ENCODE measurements around the gene SNX19.
A peak's percentile ranks its signal among the peaks of the same experiment; 100 is the strongest.

The SNX19 gene

DNA sequence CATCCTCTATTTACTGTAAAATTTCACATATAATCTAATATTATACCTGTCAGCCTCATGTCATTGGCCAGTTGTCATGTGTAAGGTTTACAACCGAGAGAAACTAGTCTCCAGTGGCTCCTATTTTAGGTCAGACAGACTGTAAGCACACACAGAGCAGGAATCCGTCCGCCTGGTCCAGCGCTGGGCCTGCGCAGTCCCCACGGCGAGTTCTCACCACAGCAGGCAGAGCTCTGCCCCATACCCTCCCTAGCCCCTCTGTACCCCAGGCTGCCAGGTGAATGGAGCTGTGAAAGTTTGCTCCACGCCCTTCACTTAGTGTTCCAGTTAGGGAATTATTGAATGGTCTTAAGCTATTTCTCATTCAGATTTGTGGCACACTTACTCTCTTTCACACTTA lies 63.7 kb downstream of the SNX19 start:
- TF ChIP-seq, protein P1, sequence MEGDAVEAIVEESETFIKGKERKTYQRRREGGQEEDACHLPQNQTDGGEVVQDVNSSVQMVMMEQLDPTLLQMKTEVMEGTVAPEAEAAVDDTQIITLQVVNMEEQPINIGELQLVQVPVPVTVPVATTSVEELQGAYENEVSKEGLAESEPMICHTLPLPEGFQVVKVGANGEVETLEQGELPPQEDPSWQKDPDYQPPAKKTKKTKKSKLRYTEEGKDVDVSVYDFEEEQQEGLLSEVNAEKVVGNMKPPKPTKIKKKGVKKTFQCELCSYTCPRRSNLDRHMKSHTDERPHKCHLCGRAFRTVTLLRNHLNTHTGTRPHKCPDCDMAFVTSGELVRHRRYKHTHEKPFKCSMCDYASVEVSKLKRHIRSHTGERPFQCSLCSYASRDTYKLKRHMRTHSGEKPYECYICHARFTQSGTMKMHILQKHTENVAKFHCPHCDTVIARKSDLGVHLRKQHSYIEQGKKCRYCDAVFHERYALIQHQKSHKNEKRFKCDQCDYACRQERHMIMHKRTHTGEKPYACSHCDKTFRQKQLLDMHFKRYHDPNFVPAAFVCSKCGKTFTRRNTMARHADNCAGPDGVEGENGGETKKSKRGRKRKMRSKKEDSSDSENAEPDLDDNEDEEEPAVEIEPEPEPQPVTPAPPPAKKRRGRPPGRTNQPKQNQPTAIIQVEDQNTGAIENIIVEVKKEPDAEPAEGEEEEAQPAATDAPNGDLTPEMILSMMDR (conservative IDR thresholded peaks at IDR 0.05), result no peak
- no peak overlapping the region for H3K27ac ChIP-seq

DNA sequence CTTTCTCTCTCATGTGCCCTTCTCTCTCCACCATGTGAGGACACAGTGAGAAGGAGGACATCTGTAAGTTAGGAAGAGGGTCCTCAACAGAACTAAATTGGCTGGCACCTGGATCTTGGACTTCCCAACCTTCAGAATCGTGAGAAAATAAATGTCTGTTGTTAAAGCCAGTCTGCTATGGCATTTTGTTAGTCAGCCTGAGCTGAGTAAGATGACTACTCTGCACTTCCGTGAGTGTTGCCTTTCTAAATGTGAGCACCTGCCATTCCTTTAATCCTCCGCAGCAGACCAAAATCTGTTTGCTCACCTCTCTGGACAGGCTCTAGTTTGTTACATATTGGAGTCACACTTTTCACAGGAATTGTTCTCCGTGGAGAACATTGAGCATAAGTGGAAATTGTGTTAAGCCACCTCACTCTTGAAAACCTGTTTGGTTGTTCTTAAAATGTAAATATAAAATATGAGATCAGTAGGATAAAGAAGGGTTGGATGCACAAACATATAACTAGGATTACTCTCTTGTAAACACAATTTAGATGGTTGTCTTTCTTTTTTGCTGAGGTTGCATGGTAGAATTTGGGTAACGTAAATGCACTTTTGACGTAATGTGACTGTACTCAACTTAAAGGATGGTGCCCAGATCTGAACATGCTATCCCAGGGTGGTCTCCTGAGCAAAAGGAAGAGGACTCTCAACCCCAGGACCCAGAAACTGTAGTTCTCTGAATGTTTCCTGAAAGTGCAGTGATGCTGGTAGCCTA lies 65.9 kb downstream of the SNX19 start:
- TF ChIP-seq, protein P1 (conservative IDR thresholded peaks at IDR 0.05), result no peak
- peak overlapping the region; percentile 59 for H3K27ac ChIP-seq

DNA sequence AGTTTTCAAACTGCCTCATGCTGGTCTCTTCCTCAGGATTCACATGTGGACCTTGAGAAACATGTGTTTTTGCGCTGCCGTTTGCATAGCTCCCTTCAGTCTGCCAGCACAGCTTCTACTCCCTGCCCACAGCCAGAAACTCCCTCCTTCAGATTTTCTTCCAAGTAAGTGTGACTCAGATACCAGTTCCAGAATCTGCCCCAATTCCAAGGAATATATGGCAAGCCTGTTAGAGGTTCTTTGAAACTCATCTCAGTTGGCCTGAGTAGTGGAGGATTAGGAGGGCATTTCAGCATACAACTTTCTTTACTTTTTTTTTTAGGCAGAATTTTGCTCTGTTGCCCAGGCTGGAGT lies 67.1 kb downstream of the SNX19 start:
- H3K27ac ChIP-seq, result no peak overlapping the region
- TF ChIP-seq, protein P1 (conservative IDR thresholded peaks at IDR 0.05), result no peak

DNA sequence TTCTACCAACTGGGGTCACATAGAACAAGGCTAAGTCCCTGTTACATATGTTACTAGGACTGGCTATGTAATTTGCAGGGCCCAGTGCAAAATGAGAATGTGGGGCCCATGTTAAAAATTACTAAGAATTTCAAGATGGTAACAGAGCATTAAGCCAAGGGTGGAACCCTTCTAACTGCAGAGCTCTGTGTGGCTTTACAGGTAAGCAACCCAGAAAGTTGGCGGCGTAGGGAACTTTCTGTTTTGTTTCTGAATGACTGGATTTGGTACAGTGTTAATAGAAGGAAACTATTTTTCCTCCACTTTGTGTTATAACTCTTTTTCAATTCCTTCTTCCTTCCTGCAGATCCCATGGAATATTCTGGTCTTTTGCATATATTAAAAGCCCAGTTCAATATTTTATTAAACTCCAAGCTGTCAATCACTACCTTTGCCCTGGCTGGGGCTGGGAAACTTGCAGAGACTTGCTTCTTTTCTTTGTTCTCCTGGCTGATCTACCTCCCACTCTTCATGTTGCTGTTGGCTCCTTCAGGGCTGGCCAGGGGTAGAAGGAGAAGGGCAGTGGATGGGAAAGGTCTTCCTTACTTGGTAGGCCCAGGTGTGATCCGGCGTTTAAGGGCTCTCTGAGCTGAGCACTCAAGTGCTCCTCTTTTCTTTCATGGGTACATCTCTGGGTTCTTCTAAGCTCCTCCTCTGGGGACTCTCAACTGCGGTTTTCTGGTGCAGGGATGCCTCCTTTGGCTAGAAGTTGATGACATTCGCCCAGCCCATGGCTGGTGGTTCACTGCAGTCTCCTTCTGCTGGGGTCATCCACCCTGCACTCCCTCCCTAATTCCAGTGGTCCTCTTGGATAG lies 67.7 kb downstream of the SNX19 start:
- H3K27ac ChIP-seq, result no peak overlapping the region

DNA sequence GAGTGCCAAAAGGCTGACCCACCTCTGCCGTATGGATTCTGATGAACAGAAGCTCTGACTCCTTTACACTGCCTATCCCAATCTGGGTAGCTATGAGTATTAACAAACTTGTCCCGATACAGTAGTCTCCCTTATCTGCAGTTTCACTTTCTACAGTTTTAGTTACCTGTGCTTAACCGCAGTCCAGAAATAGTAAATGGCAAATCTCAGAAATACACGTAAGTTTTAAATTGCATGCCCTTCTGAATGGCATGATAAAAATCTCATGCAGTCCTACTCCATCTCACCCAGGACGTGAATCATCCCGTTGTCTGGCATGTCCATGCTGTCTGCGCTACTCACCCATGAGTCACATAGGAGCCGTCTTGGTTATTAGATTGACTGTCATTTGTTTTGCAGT lies 68.8 kb downstream of the SNX19 start:
- no peak overlapping the region for H3K27ac ChIP-seq
- TF ChIP-seq, protein P1 (conservative IDR thresholded peaks at IDR 0.05), result no peak

More for the DNA sequence above, 67.7 kb downstream of the SNX19 start:
- TF ChIP-seq, protein P1 (conservative IDR thresholded peaks at IDR 0.05), result no peak

DNA sequence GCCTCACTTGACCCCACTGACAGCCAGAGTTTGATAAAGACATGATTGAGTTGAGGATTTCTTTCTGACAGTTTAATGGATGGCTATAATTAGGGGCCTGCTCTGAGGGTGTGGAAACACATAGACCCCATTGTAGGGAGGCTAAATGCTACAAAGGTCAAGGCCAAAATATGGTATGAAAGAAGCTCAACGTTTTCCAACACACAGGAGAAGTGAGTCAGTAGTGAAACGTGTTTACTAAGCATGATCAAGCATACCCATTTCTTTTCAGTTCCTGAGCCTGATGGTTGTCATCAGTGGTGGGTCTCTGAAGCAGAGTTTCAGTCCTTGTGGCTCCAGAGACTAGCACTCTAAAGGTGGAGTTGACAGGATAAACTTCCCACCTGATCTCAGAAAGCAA lies 69.7 kb downstream of the SNX19 start:
- H3K27ac ChIP-seq, result no peak overlapping the region

DNA sequence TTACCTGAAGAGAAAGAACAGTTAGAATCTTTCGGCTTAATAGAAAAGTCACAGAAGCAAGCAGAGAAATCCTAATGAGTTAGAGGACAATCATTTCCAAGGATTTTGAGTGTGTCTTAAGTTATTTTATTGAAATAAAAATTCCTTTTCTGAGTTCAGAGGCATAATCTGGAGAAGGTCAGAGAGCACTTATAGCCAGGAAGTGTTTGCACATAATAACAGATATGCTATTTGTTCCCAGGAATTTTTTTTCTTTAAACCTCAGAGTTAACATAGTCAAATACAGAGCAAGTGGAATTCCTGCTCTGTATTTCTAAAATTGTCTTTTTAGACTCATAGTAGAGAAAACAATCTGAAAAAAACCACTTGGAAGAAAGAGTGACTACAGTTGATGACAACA lies 74.3 kb downstream of the SNX19 start:
- TF ChIP-seq, protein P1 (conservative IDR thresholded peaks at IDR 0.05), result no peak

More for the DNA sequence above, 69.7 kb downstream of the SNX19 start:
- TF ChIP-seq, protein P1 (conservative IDR thresholded peaks at IDR 0.05), result no peak

More for the DNA sequence above, 74.3 kb downstream of the SNX19 start:
- H3K27ac ChIP-seq, result no peak overlapping the region
